ENCODE data around the gene PLA2G5. TPM values are rescaled to one million over a fixed set of nuclear protein-coding genes. Genes with fewer than 3 reads are reported as not detected.

The PLA2G5 gene
- total and polyA plus RNA-seq, 9 of the 15 experiments (the other 6 are each of a cell fraction or from before 2014, with no cell fraction given): not detected

- no peak for TF ChIP-seq MCM3 (IDR thresholded peaks at IDR 0.05)
- no peak for TF ChIP-seq ZNF407 (IDR thresholded peaks at IDR 0.05; ENCODE audit: low read depth)
- TF ChIP-seq CEBPB (tag; IDR thresholded peaks at IDR 0.05): no peak
- TF ChIP-seq STAG1 (CRISPR knock-in tag; IDR thresholded peaks at IDR 0.05; ENCODE audit: borderline replicate concordance): no peak
- TF ChIP-seq ZBTB8A (IDR thresholded peaks at IDR 0.05; ENCODE audit: partially characterized antibody): no peak
- TF ChIP-seq MAFG (tag; conservative IDR thresholded peaks at IDR 0.05): no peak
- TF ChIP-seq, protein P1, sequence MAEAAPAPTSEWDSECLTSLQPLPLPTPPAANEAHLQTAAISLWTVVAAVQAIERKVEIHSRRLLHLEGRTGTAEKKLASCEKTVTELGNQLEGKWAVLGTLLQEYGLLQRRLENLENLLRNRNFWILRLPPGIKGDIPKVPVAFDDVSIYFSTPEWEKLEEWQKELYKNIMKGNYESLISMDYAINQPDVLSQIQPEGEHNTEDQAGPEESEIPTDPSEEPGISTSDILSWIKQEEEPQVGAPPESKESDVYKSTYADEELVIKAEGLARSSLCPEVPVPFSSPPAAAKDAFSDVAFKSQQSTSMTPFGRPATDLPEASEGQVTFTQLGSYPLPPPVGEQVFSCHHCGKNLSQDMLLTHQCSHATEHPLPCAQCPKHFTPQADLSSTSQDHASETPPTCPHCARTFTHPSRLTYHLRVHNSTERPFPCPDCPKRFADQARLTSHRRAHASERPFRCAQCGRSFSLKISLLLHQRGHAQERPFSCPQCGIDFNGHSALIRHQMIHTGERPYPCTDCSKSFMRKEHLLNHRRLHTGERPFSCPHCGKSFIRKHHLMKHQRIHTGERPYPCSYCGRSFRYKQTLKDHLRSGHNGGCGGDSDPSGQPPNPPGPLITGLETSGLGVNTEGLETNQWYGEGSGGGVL (CRISPR knock-in tag; IDR thresholded peaks at IDR 0.05): no peak
- TF ChIP-seq PHF21A (IDR thresholded peaks at IDR 0.05; ENCODE audit: borderline replicate concordance, low read depth): no peak
- TF ChIP-seq RNF2 (IDR thresholded peaks at IDR 0.05): no peak
- TF ChIP-seq MAFF (IDR thresholded peaks at IDR 0.05; ENCODE audit: low read length): peak; percentile 64
- no peak for TF ChIP-seq UBTF (IDR thresholded peaks at IDR 0.05; ENCODE audit: borderline replicate concordance in 1 of 2, low read depth in 2 of 2, low read length in 2 of 2)
- TF ChIP-seq MNT (conservative IDR thresholded peaks at IDR 0.05): no peak
- no peak for TF ChIP-seq MCM2 (IDR thresholded peaks at IDR 0.05; ENCODE audit: low read depth)
- no peak for TF ChIP-seq ZNF282 (CRISPR knock-in tag; IDR thresholded peaks at IDR 0.05)
These were observed 21.4 kb upstream of the PLA2G5 start (continued) for GRCh38 chr1:20048563-20048962.

All from K562 (cell line).